ENCODE measurements around the gene RCCD1. TPM values are rescaled to one million over a fixed set of nuclear protein-coding genes. Genes with fewer than 3 reads are reported as not detected.

Gene RCCD1
- 23.7 to 41.5 TPM (median 29.0 TPM) in 5 replicates for total RNA-seq (2022; extraction: Qiagen RNA extraction)

DNA sequence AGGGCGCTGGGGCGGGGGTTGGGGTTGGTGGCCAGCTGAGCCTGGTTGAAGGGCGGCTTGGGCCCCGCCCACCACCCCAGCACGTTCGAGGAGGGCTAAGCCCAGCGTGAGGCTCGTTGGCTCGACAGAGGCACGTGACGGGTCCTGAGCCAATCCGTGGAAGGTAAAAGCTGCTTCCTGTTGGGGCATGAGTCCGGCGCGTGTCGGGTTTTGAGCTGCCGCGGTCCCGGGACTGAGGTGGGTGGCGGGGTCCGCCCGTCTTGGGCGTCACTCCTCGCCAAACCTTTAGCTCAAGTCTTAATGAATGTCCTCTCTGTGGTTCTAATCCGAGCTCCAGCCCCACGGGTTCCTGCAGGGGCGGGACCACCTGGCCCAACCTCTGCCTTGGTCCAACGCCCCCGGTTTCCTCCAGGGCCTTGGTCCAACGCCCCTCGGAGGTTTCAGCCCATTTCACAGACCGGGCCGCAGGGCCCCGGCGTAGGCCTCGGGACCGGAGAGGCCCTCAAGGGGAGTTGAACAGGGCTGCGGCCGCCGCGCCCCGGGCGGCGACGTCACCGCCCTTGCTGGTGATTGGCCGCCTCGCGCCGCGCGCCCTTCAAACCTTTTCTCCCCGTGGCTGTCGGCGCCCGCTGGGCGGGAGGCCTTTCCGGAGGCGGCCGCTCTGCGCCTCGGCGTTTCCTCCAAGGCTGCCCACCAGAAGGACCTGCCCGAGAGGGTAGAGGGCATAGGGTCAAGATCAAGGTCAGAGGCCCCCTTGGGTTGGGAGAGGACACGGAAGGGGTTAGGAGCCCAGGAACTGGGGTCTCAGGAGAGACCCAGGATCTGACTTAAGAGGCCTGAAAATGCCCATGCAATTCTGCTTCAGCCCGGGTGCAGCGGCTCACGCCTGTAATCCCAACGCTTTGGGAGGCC, at the start of gene RCCD1:
RCCD1 (plus strand) TSS at position 173 of the 912 bp plus-strand sequence. CDS start 1,851 bp downstream, outside the sequence.

DNA sequence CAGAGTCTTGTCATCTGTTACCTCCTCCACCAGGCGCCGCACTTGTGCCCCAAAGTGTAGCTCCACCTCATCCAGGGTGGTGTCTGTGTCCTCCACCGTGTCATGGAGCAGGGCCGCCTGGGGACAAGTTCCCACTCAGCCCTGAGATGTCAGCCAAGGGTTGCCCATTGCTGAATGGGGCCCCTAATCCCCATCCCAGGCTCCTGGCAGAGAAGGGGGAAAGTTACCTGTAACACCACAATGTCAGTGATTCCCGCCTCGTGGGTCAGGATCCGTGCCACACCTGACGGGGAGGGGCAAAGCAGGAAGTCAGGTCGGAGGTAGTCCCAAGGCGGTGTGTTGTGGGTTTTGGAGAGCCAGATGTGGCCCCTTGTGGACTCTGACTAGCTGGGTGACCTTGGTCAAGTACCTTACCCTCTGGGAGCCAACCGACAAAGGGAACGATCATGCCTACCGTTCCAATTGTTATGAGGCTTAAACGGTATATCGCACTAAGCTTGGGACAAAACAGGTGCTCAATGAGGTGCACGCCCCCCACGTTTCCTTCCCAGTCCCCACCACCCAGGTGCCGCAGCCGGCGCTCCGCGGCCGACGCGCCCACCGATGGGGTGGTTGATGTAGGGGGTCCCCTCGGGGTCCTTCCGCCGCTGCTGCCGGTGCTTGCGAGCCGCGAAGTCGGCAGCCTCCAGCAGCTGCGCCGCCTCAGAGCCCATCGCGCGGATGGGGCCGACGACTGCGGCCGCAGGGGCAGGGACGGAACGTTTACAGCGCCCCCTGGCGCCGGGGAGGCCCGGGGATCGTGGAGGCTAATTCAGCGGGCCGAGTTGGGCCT, 22.6 kb upstream of the RCCD1 start, which contains the start of gene HDDC3:
HDDC3 (minus strand) TSS at position 722 of the 832 bp plus-strand sequence; CDS start at position 713, 9 bp downstream.

DNA sequence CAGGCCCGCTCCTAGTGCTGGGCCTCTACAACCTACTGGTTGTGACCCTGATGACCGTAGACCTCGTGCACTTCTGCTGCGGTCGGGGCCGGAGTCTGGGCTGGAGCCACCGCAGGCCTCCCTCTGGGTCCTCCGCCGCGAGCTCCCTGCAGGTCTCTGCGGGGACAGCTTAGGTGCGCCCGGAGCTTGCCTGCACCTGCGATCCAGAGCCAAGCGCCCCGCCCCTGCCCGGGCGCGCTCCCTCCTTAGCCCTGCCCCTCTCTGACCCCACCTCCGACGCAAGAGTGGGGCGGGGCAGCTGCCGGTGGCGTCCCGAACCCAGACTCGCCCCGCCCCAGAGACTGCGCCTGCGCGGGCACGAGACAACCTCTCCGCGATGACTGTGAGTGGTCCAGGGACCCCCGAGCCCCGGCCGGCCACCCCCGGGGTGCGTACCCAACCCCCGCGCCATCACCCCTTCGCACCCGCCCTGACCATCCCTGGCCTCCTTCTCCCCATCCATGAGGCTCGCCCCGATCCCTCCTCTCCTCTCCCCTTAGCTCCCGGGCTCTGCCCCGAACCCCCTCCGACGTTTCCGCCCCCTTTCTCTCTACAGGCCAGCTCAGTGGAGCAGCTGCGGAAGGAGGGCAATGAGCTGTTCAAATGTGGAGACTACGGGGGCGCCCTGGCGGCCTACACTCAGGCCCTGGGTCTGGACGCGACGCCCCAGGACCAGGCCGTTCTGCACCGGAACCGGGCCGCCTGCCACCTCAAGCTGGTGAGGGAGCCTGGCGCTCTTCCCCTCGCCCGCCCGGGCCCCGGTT, 19.5 kb upstream of the RCCD1 start, which contains the start of gene UNC45A:
UNC45A (plus strand) TSS at position 337 of the 803 bp plus-strand sequence; CDS start at position 377, 40 bp downstream.

DNA sequence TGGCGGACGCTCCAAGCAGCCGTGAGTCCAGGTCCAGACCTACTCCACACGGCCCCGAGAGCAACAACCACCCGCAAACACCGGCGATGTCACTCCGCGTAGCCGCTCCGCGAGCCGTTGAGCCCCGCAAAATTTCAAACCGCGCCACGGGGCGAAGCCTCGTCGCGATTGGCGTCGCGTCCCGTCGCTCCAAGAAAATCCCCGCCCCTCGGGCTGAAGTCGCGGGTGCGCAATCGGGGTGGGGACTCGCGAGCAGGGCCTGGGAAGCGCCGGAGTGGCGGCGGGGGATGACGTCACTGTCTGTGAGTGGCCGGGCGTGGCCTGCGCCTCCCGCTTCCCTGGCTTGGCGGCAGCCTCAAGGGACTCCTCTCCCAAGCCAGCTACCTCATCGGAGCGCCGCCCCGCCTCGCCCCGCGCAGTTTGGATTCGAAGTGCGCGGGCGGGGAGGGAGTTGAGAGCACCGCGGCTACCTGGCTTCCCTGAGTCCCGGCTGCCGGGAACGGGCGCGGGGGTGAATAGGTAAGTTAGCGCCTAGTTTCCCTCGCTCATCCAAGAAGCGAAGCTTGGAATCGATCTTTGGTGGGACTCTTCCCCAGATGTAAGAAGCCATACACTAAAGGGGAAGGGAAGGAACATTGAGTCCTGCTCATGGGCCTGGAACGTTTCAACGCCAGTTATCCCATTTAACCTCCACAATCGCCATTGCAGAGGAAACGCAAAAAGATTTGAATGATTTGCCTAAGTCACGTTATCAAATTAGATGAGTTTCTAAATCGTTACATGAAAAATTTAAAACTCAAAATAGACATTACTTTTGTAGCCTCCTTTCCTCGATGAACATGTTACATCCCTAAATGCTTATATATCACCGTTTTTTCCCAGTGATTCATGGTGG, 40.0 kb downstream of the RCCD1 start, which contains the start of gene PRC1:
PRC1 (minus strand) TSS at position 119 of the 895 bp plus-strand sequence; CDS start at position 1, 118 bp downstream.

Other genes with a start within 250 kb of the RCCD1 start
- 13.7 to 15.5 TPM (median 14.7 TPM) in 5 replicates for gene BLM, start 237.5 kb upstream of the RCCD1 start, total RNA-seq (2022; extraction: Qiagen RNA extraction)
- 41.5 to 69.8 TPM (median 61.8 TPM) in 5 replicates for gene FURIN, start 86.3 kb upstream of the RCCD1 start, total RNA-seq (2022; extraction: Qiagen RNA extraction)
- 0.58 to 0.83 TPM (median 0.61 TPM) in 5 replicates for gene FES, start 70.4 kb upstream of the RCCD1 start, total RNA-seq (2022; extraction: Qiagen RNA extraction)
- 17.5 to 33.1 TPM (median 26.2 TPM) in 5 replicates for gene MAN2A2, start 51.6 kb upstream of the RCCD1 start, total RNA-seq (2022; extraction: Qiagen RNA extraction)
- 33.1 to 36.7 TPM (median 34.3 TPM) in 5 replicates for gene HDDC3, start 22.3 kb upstream of the RCCD1 start, total RNA-seq (2022; extraction: Qiagen RNA extraction)
- 45.3 to 62.6 TPM (median 58.8 TPM) in 5 replicates for gene UNC45A, start 19.6 kb upstream of the RCCD1 start, total RNA-seq (2022; extraction: Qiagen RNA extraction)
- 183 to 217 TPM (median 210 TPM) in 5 replicates for gene PRC1, start 39.7 kb downstream of the RCCD1 start, total RNA-seq (2022; extraction: Qiagen RNA extraction)
- gene VPS33B, start 67.7 kb downstream of the RCCD1 start, total RNA-seq (2022; extraction: Qiagen RNA extraction) = 12.6 to 18.0 TPM (median 14.5 TPM) in 5 replicates
- gene SV2B, start 145.4 kb downstream of the RCCD1 start, total RNA-seq (2022; extraction: Qiagen RNA extraction) = 0.06 to 0.29 TPM (median 0.13 TPM) in 5 replicates

All from A549 treated with dexamethasone at 1 μM for 4 hours (cell line).